Muscle of leg (tissue), 11 donors: ENCODE results near the gene KDM1A. TPM values are rescaled to one million over a fixed set of nuclear protein-coding genes. Genes with fewer than 3 reads are reported as not detected.

Source experiments
- DNase-seq: peaks from one replicate; pipeline ENCODE4 v3.0.0; 2013
- H3K27ac ChIP-seq: one replicate; pipeline ENCODE4 v1.5.1; 2013; ENCODE audit warnings: mild to moderate bottlenecking, low read length, control low read depth
- H3K27me3 ChIP-seq: one replicate; pipeline ENCODE4 v1.6.1; 2013; ENCODE audit warnings: low read length; ENCODE audit not compliant: control insufficient read depth, insufficient read depth
- H3K36me3 ChIP-seq: one replicate; pipeline ENCODE4 v1.6.1; 2013; ENCODE audit warnings: low read length; ENCODE audit not compliant: control insufficient read depth, insufficient read depth
- H3K4me1 ChIP-seq: one replicate; pipeline ENCODE4 v1.6.1; 2013; ENCODE audit warnings: low read length; ENCODE audit not compliant: control insufficient read depth, insufficient read depth
- H3K4me3 ChIP-seq: one replicate; pipeline ENCODE4 v1.5.1; 2013; ENCODE audit warnings: low read length, control low read depth
- H3K9me3 ChIP-seq: replicated peaks from 2 replicates; pipeline ENCODE4 v1.6.1; 2013; ENCODE audit warnings: low read depth, low read length; ENCODE audit not compliant: control insufficient read depth
- WGBS: methylation state at CpG from one replicate; pipeline ENCODE4 v1.1.5; 2013; ENCODE audit warnings: missing lambda C conversion rate; ENCODE audit not compliant: insufficient coverage; 5-methylcytosine and 5-hydroxymethylcytosine counted together
- polyA plus RNA-seq, 8 donors: library from polyadenylated mRNA; unstranded; fragments of 120-200 nt; gene quantifications; one replicate each; pipeline versions ENCODE4 v1.2.1 to v1.2.3, GENCODE V29; 2013; ENCODE audit warnings: inconsistent platforms in 1 of 8, low replicate concordance in 1 of 8; ENCODE audit not compliant: insufficient read length in 8 of 8, insufficient read depth in 1 of 8
- total RNA-seq: library from RNA; stranded (reverse); fragments of 120-200 nt; gene quantifications from one replicate; pipeline ENCODE4 v1.2.4, GENCODE V29; 2013

Gene KDM1A
- total and polyA plus RNA-seq, 9 donors: 67.4 to 87.2 (median 74.3) TPM

- 100% methylated on average over 1 of the region's 2 CpGs for WGBS
- no peaks in the 10 kb centered on the region for H3K36me3 ChIP-seq
- H3K27me3 ChIP-seq: no peaks in the 10 kb centered on the region
- no peak for DNase-seq
- H3K9me3 ChIP-seq: no peaks in the 10 kb centered on the region
- H3K27ac ChIP-seq: no peak overlapping the region
- H3K4me3 ChIP-seq: no peak overlapping the region
- peaks cover 6% of the 10 kb centered on the region for H3K4me1 ChIP-seq
Observed at GRCh38 chr1:23101887-23102286, 82.6 kb downstream of the KDM1A start.

- H3K27me3 ChIP-seq: no peaks in the 10 kb centered on the region
- no peak overlapping the region for H3K27ac ChIP-seq
- no CpG with 5 or more reads among the region's 1 CpG for WGBS
- H3K4me1 ChIP-seq: peaks cover 6% of the 10 kb centered on the region
- no peak overlapping the region for H3K4me3 ChIP-seq
- no peak for DNase-seq
- no peaks in the 10 kb centered on the region for H3K36me3 ChIP-seq
- no peaks in the 10 kb centered on the region for H3K9me3 ChIP-seq
Observed at GRCh38 chr1:23102289-23102688, 83.0 kb downstream of the KDM1A start.

- H3K27ac ChIP-seq: peak overlapping the region; percentile 31
- H3K4me3 ChIP-seq: no peak overlapping the region
- no peaks in the 10 kb centered on the region for H3K9me3 ChIP-seq
- H3K36me3 ChIP-seq: no peaks in the 10 kb centered on the region
- H3K4me1 ChIP-seq: peaks cover 6% of the 10 kb centered on the region
- no peak for DNase-seq
- WGBS: 61% methylated on average over 7 of the region's 10 CpGs
- H3K27me3 ChIP-seq: no peaks in the 10 kb centered on the region
Observed at GRCh38 chr1:23103001-23103889, 84.0 kb downstream of the KDM1A start.

GRCh38 chr1:23108918-23109533 is 89.8 kb downstream of the KDM1A start:
- DNase-seq: no peak
- no peak overlapping the region for H3K27ac ChIP-seq
- no peak overlapping the region for H3K4me3 ChIP-seq
- peaks cover 3% of the 10 kb centered on the region for H3K36me3 ChIP-seq
- no CpG with 5 or more reads among the region's 4 CpGs for WGBS
- no peaks in the 10 kb centered on the region for H3K27me3 ChIP-seq
- H3K9me3 ChIP-seq: no peaks in the 10 kb centered on the region
- no peaks in the 10 kb centered on the region for H3K4me1 ChIP-seq

- Histone ChIP-seq H3K36me3 (peaks cover 3% of the 10 kb centered on the region), H3K4me1 (peaks cover 3% of the 10 kb centered on the region), H3K27ac (no peak overlapping the region), H3K4me3 (no peak overlapping the region), H3K9me3 (no peaks in the 10 kb centered on the region), H3K27me3 (no peaks in the 10 kb centered on the region)
- DNase-seq: no peak
- no CpG with 5 or more reads among the region's 5 CpGs for WGBS
Observed at GRCh38 chr1:23110391-23110790, 91.1 kb downstream of the KDM1A start.

- Histone ChIP-seq H3K27me3 (no peaks in the 10 kb centered on the region), H3K36me3 (peaks cover 3% of the 10 kb centered on the region), H3K27ac (no peak overlapping the region), H3K4me1 (peaks cover 3% of the 10 kb centered on the region), H3K9me3 (no peaks in the 10 kb centered on the region), H3K4me3 (no peak overlapping the region)
- no peak for DNase-seq
- 78% methylated on average over 3 of the region's 6 CpGs for WGBS
Observed at GRCh38 chr1:23111600-23112535, 92.6 kb downstream of the KDM1A start.

GRCh38 chr1:23114424-23115079 is 95.3 kb downstream of the KDM1A start:
- Histone ChIP-seq H3K4me1 (peaks cover 3% of the 10 kb centered on the region), H3K9me3 (no peaks in the 10 kb centered on the region), H3K27me3 (no peaks in the 10 kb centered on the region), H3K36me3 (no peaks in the 10 kb centered on the region), H3K27ac (peak overlapping the region; percentile 47), H3K4me3 (no peak overlapping the region)
- 80% methylated on average over 2 of the region's 6 CpGs for WGBS
- DNase-seq: no peak

- no peaks in the 10 kb centered on the region for H3K27me3 ChIP-seq
- H3K36me3 ChIP-seq: no peaks in the 10 kb centered on the region
- WGBS: 69% methylated on average over 4 of the region's 6 CpGs
- peaks cover 3% of the 10 kb centered on the region for H3K4me1 ChIP-seq
- no peak overlapping the region for H3K27ac ChIP-seq
- no peak overlapping the region for H3K4me3 ChIP-seq
- no peaks in the 10 kb centered on the region for H3K9me3 ChIP-seq
- no peak for DNase-seq
Observed at GRCh38 chr1:23116216-23116836, 97.1 kb downstream of the KDM1A start.

GRCh38 chr1:23116921-23117699 is 97.8 kb downstream of the KDM1A start:
- no peak for DNase-seq
- H3K4me1 ChIP-seq: peaks cover 3% of the 10 kb centered on the region
- no peaks in the 10 kb centered on the region for H3K36me3 ChIP-seq
- no peak overlapping the region for H3K27ac ChIP-seq
- no peaks in the 10 kb centered on the region for H3K9me3 ChIP-seq
- H3K27me3 ChIP-seq: no peaks in the 10 kb centered on the region
- no peak overlapping the region for H3K4me3 ChIP-seq
- WGBS: no CpG with 5 or more reads among the region's 2 CpGs
